Spleen (tissue), 11 donors: ENCODE measurements around the gene PROCA1. TPM values are rescaled to one million over a fixed set of nuclear protein-coding genes. Genes with fewer than 3 reads are reported as not detected.

ENCODE experiments used
- DNase-seq: peaks from one replicate; pipeline ENCODE4 v3.0.0-alpha.2; 2020
- H3K27ac ChIP-seq, 8 donors: fragments of 200-600 bp; sonication (generic) in 7 of 8; 1 replicate in 4 of 8; 2 replicates in 4 of 8; pipeline versions ENCODE4 v1.5.0 to v1.8.0; 2016 to 2021; ENCODE audit warnings: inconsistent platforms in 4 of 8, mild to moderate bottlenecking in 4 of 8, moderate library complexity in 1 of 8
- H3K27me3 ChIP-seq, 7 donors: fragments of 200-600 bp; sonication (generic) in 6 of 7; replicated peaks in 1 of 7; 1 replicate in 4 of 7; 2 replicates in 3 of 7; pipeline versions ENCODE4 v1.5.0 to v1.8.0; 2016 to 2021; ENCODE audit warnings: inconsistent platforms in 3 of 7, mild to moderate bottlenecking in 1 of 7
- H3K36me3 ChIP-seq, 6 donors: fragments of 200-600 bp; sonication (generic) in 5 of 6; 1 replicate in 4 of 6; 2 replicates in 2 of 6; pipeline versions ENCODE4 v1.5.0 to v1.8.0; 2016 to 2021; ENCODE audit warnings: inconsistent platforms in 2 of 6
- H3K4me1 ChIP-seq, 6 donors: fragments of 200-600 bp; sonication (generic) in 5 of 6; 1 replicate in 3 of 6; 2 replicates in 3 of 6; pipeline versions ENCODE4 v1.5.0 to v1.8.0; 2016 to 2021; ENCODE audit warnings: inconsistent platforms in 3 of 6
- H3K4me3 ChIP-seq, 8 donors: fragments of 200-600 bp; sonication (generic) in 7 of 8; 1 replicate in 4 of 8; 2 replicates in 4 of 8; pipeline versions ENCODE4 v1.5.0 to v1.8.0; 2016 to 2021; ENCODE audit warnings: inconsistent platforms in 4 of 8, mild to moderate bottlenecking in 4 of 8, moderate library complexity in 2 of 8
- H3K9me3 ChIP-seq, 8 donors: fragments of 200-600 bp; sonication (generic) in 7 of 8; 1 replicate in 4 of 8; 2 replicates in 4 of 8; pipeline versions ENCODE4 v1.5.0 to v1.8.0; 2016 to 2021; ENCODE audit warnings: inconsistent platforms in 4 of 8
- POLR2A ChIP-seq, 3 donors: fragments of 450-650 bp; IDR thresholded peaks; one replicate each; pipeline ENCODE4 v1.5.1; 2017; ENCODE audit warnings: antibody characterized with exemption in 3 of 3, mild to moderate bottlenecking in 1 of 3
- POLR2AphosphoS5 ChIP-seq, 3 donors: sonication (generic); formaldehyde crosslinking; IDR thresholded peaks; one replicate each; pipeline ENCODE4 v1.5.1; 2017; ENCODE audit warnings: antibody characterized with exemption in 3 of 3
- WGBS, 5 donors: extraction: QIAGEN DNeasy Blood & Tissue Kit in 3 of 5; methylation state at CpG; one replicate each; pipeline versions ENCODE4 v1.1.5 to v1.1.7; 2013 to 2018; 5-methylcytosine and 5-hydroxymethylcytosine counted together
- intact Hi-C: fragments of 100-400 bp; cut with DNase I; formaldehyde crosslinking; loops from one replicate; pipeline ENCODE4 v1.15.0; 2023; ENCODE audit warnings: low total_unique reads
- polyA plus RNA-seq, 3 donors: library from polyadenylated mRNA; stranded (reverse); fragments of 200-250 nt; gene quantifications; one replicate each; pipeline ENCODE4 v1.2.1, GENCODE V29; 2013
- total RNA-seq, 7 donors: library from RNA; depleted of rRNA in 3 of 7; stranded (reverse); fragments of >200 nt in 3 of 7; fragmentation: NEBNext Ultra II Directional in 4 of 7; extraction: Animal tissue kit (Norgen Biotek cat#: 25700) in 4 of 7; gene quantifications; one replicate each; pipeline versions ENCODE4 v1.1.0 to v1.2.1, GENCODE V29; 2016 to 2021
- TF ChIP-seq, protein P1 (sequence below), 11 experiments: fragments of 200-600 bp in 7 of 11; fragments of 450-650 bp in 4 of 11; sonication (generic) in 4 of 11; IDR thresholded peaks in 8 of 11; conservative IDR thresholded peaks in 3 of 11; 1 replicate in 7 of 11; 2 replicates in 4 of 11; pipeline versions ENCODE4 v1.4.0 to v1.8.0; 2016 to 2021; ENCODE audit warnings: antibody characterized with exemption in 11 of 11, inconsistent platforms in 4 of 11, mild to moderate bottlenecking in 1 of 11
- donor health status: healthy with polysubstance abuse.
- donor health status: DM: no; HTN: no; CAD: no; lungs with moderate emphysema.
- donor health status: DM: no; HTN: no; CAD: no.
- donor health status: Bipolar disorder and iron deficiency.
- donor health status: healthy.
- donor health status: DM: no; HTN: no; CAD: no.
- donor health status: DM: yes; HTN: yes; CAD: no.

PROCA1 gene
- total and polyA plus RNA-seq, 10 donors, result 4.3 to 14.5 (median 7.1) TPM

DNA sequence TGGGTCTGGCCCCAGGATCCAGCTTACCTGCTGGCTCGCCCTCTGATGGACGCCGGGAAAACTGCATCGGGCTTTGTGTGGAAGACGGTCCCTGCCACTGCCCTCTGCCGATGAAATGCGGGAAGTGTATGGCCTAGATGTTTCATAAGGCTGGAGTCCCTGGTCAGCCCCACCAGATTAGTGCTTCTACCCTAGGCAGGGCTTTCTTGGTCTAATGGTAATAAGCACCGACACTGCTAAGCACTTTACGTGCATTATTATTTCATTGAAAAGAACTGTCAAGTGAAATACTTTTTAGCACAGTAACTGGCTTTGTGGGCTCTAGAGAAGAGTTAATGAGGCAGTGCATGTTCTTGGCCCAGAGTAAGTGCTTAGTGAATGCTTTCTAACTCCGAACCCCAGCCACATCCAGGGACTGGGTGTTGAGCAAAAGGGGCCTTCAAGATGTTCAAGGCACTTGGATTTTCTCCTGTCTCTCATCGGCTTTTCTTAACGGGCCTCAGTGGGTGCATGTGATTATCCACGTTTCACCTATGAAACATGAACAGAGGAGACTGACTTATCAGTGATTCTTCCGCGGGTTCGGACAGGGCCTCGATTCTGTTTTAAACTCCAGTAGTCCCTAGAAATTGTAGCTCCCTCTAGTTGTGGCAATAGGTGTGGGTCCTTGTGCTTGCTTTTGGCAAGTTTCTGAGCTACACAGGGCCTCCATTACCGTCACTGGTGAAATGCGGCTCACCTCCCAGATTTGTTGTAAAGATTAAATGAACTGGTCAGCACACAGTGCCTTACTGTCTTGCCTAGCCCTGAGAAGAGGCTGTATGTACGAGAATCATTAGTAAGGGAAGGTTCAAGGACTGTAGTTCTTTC lies 38.7 kb upstream of the PROCA1 start:
- DNase-seq, result peak; percentile 96
- Histone ChIP-seq H3K27me3 (peaks cover 0 to 3% (median 0%) of the 10 kb centered on the region in 7 donors), H3K9me3 (no peaks in the 10 kb centered on the region), H3K4me1 (peaks cover 31 to 60% (median 42%) of the 10 kb centered on the region in 6 donors), H3K36me3 (peaks cover 0 to 49% (median 25%) of the 10 kb centered on the region in 6 donors), H3K27ac (peak overlapping the region in 5 of 8 donors; percentile 33 to 96 (median 94)), H3K4me3 (no peak overlapping the region)
- no peak for TF ChIP-seq POLR2A (IDR thresholded peaks at IDR 0.05)
- TF ChIP-seq, protein P1, sequence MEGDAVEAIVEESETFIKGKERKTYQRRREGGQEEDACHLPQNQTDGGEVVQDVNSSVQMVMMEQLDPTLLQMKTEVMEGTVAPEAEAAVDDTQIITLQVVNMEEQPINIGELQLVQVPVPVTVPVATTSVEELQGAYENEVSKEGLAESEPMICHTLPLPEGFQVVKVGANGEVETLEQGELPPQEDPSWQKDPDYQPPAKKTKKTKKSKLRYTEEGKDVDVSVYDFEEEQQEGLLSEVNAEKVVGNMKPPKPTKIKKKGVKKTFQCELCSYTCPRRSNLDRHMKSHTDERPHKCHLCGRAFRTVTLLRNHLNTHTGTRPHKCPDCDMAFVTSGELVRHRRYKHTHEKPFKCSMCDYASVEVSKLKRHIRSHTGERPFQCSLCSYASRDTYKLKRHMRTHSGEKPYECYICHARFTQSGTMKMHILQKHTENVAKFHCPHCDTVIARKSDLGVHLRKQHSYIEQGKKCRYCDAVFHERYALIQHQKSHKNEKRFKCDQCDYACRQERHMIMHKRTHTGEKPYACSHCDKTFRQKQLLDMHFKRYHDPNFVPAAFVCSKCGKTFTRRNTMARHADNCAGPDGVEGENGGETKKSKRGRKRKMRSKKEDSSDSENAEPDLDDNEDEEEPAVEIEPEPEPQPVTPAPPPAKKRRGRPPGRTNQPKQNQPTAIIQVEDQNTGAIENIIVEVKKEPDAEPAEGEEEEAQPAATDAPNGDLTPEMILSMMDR (IDR thresholded peaks at IDR 0.05 in 8 of 11, conservative IDR thresholded peaks at IDR 0.05 in 3 of 11), result peak; percentile 98 to 100 (median 99)
- TF ChIP-seq POLR2AphosphoS5 (IDR thresholded peaks at IDR 0.05), result peak; percentile 73 to 89 (median 83)
- WGBS, 5 donors, result 43 to 66% (median 47%) methylated on average over 14 to 20 of the region's 20 CpGs
- intact Hi-C loops, result loop anchor here (2.0 kb wide), 1 partner anchor 24 kb away; the partner anchor contains the start of gene TLCD1

DNA sequence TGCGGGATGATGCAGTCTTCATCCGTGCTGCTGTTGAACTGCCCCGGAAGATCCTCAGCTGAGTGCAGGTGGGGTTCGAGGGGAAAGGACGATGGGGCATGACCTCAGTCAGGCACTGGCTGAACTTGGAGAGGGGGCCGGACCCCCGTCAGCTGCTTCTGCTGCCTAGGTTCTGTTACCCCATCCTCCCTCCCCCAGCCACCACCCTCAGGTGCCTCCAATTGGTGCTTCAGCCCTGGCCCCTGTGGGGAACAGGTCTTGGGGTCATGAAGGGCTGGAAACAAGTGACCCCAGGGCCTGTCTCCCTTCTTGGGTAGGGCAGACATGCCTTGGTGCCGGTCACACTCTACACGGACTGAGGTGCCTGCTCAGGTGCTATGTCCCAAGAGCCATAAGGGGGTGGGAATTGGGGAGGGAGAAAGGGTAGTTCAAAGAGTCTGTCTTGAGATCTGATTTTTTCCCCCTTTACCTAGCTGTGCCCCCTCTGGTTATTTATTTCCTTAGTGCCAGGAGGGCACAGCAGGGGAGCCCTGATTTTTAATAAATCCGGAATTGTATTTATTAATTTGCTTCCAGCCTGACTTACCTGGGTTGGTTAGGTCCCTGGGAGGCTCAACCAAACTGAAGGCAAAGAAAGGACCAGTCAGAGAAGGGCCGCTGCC lies 38.0 kb upstream of the PROCA1 start:
- Histone ChIP-seq H3K27me3 (peaks cover 0 to 11% (median 0%) of the 10 kb centered on the region in 7 donors), H3K4me1 (peaks cover 31 to 67% (median 50%) of the 10 kb centered on the region in 6 donors), H3K36me3 (peaks cover 0 to 49% (median 25%) of the 10 kb centered on the region in 6 donors), H3K4me3 (no peak overlapping the region), H3K27ac (peak overlapping the region in 5 of 8 donors; percentile 33 to 96 (median 94)), H3K9me3 (no peaks in the 10 kb centered on the region)
- DNase-seq, result peak; percentile 79
- intact Hi-C loops, result loop anchor here (2.0 kb wide), 1 partner anchor 23 kb away; the partner anchor contains the start of gene TLCD1
- 52 to 72% (median 61%) methylated on average over 11 of the region's 11 CpGs for WGBS, 5 donors
- TF ChIP-seq POLR2A (IDR thresholded peaks at IDR 0.05), result no peak
- TF ChIP-seq, protein P1 (IDR thresholded peaks at IDR 0.05 in 8 of 11, conservative IDR thresholded peaks at IDR 0.05 in 3 of 11), result no peak
- peak in 1 of 3 donors; percentile 2 for TF ChIP-seq POLR2AphosphoS5 (IDR thresholded peaks at IDR 0.05)

DNA sequence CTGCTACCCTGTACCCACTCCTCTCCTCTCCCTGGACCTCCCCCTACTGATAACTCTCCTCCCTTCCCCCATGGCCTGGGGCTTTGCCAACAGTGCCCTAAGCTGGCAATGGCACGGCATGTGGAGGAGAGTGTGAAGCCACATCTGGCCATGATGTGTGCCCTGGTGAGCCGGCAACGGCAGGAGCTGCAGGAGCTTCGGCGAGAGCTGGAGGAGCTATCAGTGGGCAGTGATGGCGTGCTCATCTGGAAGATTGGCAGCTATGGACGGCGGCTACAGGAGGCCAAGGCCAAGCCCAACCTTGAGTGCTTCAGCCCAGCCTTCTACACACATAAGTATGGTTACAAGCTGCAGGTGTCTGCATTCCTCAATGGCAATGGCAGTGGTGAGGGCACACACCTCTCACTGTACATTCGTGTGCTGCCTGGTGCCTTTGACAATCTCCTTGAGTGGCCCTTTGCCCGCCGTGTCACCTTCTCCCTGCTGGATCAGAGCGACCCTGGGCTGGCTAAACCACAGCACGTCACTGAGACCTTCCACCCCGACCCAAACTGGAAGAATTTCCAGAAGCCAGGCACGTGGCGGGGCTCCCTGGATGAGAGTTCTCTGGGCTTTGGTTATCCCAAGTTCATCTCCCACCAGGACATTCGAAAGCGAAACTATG lies 37.3 kb upstream of the PROCA1 start:
- TF ChIP-seq POLR2AphosphoS5 (IDR thresholded peaks at IDR 0.05), result peak in 2 of 3 donors; percentile 6 to 61
- no peak for TF ChIP-seq POLR2A (IDR thresholded peaks at IDR 0.05)
- H3K4me3 ChIP-seq, result no peak overlapping the region
- H3K9me3 ChIP-seq, result no peaks in the 10 kb centered on the region
- 62 to 86% (median 85%) methylated on average over 17 to 18 of the region's 18 CpGs for WGBS, 5 donors
- H3K27ac ChIP-seq, result peak overlapping the region in 4 of 8 donors; percentile 38 to 96 (median 94)
- DNase-seq, result peak; percentile 68
- H3K4me1 ChIP-seq, result peaks cover 31 to 74% (median 57%) of the 10 kb centered on the region in 6 donors
- intact Hi-C loops, result no loop called here
- H3K36me3 ChIP-seq, result peaks cover 0 to 49% (median 25%) of the 10 kb centered on the region in 6 donors
- peaks cover 0 to 14% (median 0%) of the 10 kb centered on the region in 7 donors for H3K27me3 ChIP-seq
